NCI-H1436 (cell line): ENCODE data around the gene FUBP3.

Source experiments
- DNase-seq: peaks from one replicate; lab custom pipeline; 2025; lab: John Stamatoyannopoulos, UW

Gene FUBP3, protein sequence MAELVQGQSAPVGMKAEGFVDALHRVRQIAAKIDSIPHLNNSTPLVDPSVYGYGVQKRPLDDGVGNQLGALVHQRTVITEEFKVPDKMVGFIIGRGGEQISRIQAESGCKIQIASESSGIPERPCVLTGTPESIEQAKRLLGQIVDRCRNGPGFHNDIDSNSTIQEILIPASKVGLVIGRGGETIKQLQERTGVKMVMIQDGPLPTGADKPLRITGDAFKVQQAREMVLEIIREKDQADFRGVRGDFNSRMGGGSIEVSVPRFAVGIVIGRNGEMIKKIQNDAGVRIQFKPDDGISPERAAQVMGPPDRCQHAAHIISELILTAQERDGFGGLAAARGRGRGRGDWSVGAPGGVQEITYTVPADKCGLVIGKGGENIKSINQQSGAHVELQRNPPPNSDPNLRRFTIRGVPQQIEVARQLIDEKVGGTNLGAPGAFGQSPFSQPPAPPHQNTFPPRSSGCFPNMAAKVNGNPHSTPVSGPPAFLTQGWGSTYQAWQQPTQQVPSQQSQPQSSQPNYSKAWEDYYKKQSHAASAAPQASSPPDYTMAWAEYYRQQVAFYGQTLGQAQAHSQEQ

DNA sequence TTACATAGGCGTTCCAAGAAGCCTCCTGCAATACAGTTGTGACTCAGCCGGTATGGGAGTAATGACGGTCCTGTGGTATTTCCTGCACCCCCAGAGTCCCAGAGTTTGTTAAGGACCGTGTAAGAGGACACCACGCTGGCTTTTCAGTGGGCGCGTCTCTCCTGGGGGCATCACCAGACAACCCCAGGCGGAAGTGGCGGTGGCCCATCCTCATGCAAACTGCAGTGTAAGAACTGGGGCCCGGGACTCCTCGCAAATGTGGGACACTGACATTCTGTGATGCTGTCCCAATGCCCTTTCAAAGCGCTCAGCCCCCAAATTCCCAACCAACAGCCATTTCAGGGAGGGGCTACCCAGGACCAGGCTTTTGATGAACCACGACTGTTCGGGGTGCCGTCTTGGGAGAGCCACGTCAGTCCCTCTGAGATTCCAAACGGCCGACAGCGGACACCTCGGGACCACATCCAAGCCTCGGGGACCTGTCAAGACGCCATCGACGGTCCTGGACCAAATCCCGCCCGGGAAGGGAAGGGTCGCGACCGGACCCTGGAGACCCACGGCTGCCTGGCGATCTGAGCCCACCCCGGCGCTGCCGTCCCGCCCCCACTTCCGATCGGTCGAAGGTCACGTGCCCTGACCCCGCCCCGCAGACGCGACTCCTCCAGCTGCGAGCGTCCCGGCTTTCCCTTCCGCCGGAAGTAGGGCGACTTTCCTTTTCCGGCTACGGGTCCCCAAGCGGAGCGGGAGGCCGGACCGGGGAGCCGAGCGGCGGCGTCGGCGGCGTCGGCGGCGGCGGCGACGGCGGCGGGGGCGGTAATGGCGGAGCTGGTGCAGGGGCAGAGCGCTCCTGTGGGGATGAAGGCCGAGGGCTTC lies at the start of gene FUBP3:
FUBP3 (plus strand) TSS at position 713 of the 873 bp plus-strand sequence; CDS start at position 817, 104 bp downstream.
- DNase-seq: peak; percentile 91

DNA sequence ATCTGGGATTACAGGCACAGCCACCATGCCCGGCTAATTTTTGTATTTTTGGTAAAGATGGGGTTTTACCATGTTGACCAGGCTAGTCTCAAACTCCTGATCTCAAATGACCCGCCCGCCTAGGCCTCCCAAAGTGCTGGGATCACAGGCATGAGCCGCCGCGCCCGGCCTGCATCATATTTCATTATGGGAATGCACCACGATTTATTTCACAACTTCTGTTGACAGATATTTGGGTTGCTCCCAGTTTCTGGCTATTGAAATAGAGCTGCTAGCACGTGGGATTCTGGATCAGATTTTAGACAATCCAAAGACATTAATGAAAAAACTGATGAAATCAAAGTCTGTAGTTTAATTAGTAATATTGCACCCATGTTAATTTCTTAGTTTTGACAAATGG lies 48.4 kb upstream of the FUBP3 start:
- DNase-seq: no peak

DNA sequence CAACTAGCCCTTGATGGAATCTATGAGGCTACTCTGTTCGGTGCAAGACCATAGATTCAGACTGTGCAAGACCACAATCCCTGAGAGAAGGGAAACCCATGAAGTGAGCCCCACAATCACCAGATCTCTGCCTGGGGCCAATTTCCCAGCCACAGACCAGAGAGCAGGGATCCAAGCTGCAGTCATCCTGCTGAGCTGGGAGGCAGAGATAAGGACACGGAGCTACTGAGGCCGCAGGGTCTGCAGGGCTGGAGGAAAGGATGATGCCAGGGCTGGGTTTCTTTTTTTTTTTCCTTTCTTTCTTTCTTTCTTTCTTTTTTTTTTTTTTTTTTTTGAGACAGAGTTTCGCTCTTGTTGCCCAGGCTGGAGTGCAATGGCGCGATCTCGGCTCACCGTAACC lies 47.7 kb upstream of the FUBP3 start:
- no peak for DNase-seq

DNA sequence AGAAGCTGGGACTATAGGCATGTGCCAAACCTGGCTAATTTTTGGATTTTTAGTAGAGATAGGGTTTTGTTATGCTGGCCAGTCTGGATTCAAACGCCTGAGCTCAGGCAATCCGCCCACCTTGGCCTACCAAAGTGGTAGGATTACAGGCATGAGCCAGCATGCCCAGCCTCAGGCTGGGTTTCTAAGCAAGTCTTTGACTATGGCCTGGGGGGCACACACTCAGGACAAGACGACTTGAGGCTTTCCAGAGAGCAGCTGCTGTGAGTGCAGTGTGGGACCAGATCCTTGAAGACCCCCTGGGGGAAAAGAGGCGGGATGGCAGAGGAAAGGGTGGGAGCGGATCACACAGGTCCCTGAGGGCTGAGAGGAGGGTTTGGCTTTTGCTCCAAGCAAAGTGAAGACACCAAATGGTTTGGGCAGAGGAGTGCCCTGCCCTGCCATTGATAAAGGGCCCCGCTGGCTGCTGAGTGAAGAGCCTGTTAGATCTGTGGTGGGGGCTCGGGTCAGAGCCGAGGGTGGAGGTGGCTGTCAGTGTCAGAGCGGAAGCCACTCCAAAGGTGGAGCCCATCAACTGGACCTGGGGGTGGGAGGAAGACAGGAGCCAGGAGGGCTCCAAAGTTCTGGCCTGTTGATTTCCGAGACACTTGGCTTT lies 46.8 kb upstream of the FUBP3 start:
- no peak for DNase-seq

DNA sequence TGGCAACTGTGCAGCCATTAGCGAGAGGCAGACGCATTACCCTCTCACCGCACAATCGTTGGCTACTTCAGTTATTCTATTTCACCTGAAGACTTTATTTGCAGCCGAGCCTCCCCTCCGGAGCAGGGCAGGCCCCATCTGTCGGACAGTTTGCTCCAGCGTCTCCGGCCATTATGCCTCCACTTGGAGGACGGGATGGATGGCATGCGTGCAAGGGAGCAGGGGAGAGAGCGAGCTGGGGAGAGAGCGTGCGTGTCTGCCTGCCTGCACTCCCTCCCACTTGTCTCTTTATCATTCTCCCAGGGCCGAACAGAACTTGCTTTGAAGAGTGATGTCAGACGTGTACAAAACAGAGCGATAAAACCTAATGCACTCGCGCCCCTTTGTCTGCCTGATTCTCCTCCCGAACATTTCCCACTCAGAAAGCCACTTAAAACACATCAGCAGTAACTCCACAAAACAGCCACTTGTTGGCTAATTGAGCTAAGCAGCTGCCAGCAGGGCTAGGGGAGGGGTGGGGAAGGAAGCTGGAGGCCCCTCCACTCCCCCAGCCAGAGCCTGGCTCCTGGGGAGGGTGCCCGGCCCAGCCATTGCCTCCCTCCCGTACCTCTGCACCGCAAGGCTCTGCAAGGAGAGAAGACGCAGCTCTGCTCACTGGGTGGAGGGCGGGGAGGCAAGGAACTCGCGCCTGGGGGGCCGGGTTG lies 43.4 kb upstream of the FUBP3 start:
- peak; percentile 97 for DNase-seq

DNA sequence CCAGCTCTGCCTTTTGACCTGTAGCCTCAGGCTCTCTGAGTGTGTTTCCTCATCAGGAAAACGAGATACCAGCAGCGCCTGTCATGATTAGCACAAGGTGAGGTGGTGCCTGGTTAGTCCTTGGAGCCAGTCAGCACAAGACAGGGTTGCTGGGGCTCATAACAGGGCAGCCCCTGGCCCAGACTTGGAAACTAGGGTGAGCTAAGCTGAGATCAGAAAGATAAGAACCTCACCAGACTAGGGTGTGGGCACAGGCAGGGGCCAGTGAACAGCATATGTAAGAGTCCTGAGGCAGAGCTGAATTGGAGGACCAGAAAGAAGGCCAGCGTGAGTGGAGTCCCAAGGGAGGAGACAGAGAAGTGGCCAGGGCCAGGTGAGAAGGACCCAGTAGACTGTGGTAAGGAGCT lies 42.7 kb upstream of the FUBP3 start:
- no peak for DNase-seq

DNA sequence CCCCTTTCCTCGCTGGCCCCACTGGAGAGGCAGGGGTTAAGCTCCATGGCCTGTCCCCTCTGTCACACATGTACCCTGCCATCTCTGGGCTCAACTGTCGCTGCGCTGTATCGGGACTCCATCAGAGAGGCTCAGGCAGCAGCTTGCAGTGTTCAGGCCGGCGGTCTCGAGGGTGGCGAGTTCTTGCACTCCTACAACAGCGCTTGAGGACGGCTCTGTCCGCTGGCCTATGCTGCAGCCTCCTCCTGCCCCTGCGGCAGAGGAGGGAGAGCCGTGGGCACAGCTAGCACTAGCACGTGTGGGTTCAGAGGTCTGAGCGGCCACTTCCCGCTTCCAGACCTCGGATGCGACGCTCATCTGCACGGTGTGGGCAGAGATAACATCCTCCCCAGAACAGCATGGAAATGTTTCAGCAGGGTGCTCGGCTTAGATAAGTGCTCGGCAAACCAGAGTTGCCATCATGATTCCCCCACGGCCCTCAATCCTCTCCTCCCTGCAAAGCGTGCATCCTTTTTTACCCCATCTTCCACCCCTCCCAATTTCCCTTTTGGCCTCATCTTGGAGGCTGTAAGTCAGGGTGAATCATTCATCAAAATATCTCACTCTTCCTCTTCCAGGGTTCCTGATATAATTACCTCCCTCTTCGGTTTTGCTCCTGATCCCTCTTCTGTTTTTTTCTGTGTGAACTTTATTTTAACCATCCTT lies 41.9 kb upstream of the FUBP3 start:
- DNase-seq: no peak

DNA sequence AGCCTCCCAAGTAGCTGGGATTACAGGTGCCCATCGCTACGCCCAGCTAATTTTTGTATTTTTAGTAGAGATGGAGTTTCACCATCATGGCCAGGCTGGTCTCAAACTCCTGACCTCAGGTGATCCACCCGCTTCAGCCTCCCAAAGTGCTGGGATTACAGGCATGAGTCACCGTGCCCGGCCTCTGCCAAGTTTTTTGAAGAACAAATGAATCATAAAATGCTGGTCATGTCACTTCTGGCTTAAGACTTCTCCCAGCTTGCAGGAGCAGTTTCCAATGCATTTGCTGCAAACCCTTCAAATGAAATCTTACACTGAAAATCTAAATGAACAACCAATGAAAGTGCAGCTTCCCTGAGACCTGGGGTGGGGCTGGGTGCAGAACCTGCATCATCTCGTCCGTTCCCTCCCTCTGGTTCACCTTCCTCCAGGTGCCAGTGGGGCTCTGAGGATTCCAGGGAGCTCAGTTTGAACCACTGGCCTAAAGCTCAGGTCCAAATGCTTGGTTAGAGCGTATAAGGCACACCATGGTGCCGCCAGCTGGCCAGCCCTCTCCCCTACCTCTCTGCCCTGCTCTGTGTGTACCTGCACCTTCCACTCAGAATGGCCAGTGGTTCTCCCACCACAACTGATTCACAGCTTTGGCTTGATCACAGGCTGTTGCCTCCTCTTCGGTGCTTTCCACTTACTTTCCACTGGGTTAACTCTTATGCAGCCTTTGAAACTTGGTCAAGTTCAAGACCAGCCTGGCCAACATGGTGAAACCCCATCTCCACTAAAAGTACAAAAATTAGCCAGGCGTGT lies 39.8 kb upstream of the FUBP3 start:
- no peak for DNase-seq

DNA sequence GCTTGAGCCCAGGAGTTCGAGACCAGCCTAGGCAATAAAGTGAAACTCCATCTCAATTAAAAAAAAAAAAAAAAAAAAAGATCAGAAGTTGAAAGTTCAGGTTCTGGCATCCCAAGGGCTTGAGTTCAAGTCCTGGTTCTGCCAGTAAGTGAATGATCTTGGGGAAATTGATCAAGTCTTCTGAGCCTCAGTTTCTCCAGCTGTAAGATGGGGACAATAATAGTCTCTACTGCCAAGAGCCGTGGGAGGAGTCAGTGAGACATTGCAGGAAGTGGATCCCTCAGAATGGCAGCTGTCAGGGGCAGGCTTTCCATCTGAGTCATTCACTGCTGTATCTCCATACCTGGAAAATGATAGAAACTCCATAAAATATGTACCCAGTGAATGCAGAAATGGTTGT lies 37.8 kb upstream of the FUBP3 start:
- DNase-seq: no peak

DNA sequence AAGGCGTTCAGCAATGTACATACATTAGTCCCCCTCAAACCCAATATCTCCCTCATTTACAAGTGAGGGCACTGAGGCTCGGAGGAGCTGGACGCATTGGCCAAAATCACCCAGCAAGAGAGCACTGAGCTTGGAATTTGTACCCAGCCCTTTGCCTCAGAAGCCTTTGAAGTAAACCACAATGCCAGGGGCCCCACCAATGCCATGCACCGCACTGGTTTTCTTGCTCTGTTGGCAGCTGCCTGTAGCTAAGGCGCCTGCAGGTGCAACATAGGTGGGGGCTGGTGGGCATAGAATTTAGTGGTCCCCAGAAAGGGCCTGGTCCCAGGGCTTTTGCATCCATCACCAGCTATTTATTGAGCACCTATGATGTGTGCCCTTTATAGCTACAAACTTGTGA lies 37.3 kb upstream of the FUBP3 start:
- no peak for DNase-seq

DNA sequence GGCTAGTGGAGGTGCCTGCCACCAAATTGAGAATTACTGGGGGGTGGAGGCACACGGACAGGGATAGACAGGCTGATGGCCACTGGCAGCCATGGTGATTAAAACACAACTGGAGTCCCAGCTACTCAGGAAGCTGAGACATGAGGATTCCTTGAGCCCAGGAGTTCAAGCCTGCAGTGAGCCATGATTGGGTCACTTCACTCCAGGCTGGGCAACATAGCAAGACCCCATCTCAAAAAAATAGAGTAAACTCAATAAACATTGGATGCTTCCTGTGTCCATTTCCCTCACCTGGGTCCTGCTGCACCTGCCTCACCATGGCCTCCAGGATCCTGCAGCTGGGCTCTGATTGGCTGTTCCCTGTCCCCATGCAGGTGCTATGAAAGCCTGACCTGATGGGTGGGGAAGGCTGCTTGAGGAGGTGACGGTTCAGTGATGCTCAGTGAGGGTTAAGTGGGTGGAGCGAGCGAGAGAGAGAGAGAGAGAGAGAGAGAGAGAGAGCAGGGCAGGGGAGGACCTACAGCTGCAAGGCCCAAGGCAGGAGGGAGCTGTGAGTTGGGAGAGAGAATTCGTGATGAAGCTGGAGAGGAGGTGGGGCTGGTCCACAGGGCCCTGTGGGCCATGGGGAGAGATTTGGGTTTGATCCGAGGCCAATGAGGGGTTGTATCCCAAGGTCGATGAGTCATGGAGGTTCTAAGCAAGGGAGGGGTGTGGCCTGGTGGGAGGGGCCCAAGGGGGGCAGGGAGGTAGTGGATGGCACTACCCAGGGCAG lies 36.7 kb upstream of the FUBP3 start:
- DNase-seq: no peak

DNA sequence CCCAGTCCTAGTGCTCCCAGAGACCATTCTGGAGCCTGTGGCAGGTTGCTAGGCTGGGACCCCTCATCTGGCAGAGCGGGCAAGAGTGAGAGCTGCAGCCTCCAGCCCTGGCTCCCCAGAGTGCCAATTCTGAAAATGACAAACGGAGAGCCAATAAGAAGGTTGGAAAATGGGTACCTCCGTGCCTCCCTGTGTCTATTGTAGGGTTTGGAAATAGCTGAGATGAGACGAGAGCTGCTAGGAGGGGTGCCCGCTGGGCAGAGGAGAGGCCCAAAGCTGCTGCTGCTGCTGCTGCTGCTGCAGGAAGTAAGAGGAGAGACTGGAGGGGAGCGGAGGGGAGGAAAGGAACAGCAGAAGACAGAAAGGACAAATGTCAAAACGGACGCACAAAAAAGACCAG lies 36.0 kb upstream of the FUBP3 start:
- DNase-seq: no peak

DNA sequence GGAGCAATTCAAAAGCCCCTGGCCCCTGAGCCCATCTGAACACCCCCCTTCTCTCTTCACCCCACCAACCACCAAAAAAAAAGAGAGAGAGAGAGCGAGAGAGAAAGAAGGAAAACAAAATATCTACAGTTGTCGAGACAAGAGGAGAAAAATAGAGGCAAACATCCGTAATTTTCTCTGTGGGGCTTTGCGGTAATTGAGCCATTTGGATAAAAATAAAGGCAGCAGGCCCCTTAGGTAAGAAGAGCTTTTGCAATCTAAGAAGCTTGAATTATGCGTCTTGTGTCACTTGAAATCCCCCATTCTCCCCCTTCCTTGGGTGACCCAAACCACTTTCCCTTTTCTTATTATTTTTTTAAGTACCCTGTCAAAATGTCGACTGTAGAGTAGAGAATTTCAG lies 35.5 kb upstream of the FUBP3 start:
- DNase-seq: no peak

DNA sequence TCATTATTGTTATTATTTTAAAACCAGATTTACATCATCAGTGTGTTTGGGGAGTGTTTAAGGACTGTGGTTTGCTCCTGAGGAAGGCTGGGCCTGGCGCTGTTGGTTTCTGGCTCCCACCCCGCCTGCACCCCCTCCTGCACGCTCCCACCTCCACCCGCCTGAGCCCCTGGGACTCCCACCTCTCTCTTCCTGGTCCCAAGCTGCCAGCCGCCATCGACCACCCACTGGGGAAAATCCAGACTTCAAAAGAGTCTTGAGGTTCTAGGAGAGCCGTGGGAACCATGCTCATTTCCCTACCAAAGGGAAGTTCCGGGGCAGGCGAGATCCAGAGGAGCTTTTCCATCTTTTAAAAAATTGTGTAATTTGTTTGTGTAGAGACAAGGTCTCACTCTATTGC lies 35.0 kb upstream of the FUBP3 start:
- no peak for DNase-seq

DNA sequence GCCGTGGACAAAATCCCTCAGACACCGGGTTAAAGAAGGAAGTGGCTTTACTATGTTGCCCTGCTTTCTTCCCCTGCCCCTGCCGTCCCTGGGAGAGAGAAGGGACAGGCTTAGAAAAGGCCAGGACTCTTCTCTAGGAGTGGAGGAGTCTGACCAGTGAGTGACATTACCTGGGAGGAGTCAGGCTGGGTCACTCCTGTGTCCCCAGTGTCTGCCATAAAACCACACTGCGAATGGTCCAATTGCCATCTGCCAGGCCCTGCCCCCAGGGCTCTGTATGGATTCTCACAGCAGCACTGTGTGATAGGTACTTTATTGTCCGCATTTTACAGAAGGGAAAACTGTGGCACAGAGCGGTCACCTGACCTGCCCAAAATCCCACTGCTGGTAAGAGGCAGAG lies 31.3 kb upstream of the FUBP3 start:
- no peak for DNase-seq

DNA sequence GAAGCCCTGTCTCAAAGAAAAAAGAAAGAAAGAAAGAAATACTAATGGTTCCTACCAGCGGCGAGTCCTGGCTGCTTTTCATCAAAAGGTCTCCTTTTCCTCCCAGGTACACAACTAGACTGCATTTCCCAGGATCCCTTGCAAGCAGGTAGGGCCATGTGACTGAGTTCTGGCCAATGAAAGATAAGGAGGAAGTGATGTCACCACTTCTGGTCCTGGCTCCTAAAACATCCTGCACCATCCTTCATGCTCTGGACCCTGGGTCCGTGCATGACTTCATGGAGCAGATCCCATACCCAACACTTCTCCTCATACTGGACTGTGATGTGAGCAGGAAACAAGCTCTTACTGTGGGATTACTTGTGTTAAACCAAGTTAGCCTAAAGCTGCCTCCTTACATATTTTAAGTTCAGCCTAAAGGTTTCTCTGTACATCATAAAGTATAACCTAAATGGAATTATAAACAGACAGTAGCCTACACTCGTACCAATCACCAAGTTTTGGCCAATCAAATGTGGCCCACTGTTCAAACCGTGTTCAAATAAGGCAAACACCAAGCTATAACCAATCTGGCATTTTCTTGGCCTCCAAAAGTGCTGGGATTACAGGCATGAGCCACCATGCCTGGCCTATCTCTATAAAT lies 30.2 kb upstream of the FUBP3 start:
- DNase-seq: no peak

DNA sequence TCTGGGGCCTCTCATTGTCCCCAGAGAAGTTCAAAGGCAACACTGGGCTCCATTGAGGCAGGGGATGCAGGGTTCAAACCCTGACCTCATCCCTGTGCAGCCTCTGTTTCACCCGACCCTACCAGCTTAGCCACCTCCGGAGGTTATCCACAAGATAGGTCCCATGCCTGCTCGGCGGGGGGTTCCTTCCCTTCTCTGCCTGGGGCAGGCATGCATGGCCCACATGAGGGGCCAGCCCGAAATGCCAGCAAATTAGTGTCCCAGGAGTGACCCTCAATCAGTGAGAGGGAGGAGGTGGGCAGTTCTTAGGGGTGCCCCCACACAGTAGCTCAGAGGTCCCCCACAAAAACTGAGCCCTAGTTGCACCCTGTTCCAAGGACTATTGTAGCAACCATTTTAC lies 24.8 kb upstream of the FUBP3 start:
- no peak for DNase-seq

DNA sequence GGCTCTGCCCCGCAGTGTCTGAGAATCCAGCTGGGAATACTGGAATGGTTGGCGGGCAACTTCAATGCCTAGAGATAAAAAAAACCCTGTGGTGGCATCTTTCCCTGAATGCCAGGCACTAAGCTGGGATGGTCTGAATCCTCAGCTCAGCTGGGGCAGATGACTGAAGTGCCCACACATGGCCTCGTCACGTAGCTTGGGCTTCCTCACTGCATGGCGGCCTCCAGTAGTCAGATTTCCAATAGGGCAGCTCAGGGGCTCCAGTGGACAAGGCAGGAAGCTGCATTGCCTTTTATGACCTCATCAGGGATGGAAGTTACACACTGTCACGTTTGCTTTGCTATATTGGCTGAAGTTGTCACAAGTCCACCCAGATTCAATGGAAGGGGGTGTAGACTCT lies 24.3 kb upstream of the FUBP3 start:
- DNase-seq: no peak

DNA sequence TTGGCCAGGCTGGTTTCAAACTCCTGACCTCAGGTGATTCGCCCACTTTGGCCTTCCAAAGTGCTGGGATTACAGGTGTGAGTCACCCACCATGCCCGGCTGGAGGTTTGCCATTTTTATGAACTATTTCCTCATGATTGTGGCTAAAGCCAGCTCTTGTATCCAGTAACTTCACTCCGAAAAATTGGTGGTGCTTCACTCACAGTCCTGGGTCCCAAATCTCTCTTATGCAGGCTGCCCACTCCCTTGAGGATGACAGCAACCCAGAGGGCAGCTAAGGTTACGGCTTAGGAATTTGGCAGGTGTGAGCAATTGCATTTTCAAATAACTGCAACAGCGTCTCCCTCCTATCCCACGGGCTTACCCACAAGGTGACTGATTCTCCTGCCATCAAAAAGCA lies 23.4 kb upstream of the FUBP3 start:
- DNase-seq: no peak
